ENCODE data around the gene FBXO21.
"Not testable (repeated sequence)": the region's sequence is repeated elsewhere in the genome, so short reads cannot be mapped to it uniquely, and the experiment has no call there.

The FBXO21 gene

DNA sequence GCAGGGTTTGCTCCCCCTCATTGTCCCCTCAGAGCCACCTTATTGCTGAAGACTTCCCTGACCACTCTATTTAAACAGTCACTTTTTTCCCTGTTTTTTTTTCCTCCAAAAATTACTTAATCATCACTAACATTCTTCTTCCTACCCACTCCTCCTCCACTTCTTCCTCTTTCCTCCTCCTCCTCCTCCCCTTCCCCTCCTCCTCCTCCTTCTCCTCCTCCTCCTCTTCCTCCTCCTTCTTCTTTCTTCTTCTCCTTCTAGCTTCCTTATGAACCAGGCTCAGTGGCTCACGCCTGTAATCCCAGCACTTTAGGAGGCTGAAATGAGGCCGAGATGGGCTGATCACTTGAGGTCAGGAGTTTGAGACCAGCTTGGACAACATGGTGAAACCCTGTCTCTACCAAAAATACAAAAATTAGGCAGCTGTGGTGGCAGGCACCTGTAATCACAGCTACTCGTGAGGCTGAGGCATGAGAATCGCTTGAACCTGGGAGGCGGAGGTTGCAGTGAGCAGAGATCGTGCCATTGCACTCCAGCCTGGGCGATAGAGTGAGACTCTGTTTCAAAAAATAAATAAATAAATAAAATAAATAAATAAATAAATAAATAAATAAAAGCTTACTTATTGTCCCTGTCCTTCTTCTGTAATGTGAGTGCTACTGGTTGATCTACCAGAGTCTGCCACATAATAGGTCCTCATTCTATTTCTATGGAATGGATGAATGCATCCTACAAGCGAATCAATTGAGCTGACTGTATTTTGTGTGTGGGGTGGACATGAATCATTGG is 9.9 kb upstream of the FBXO21 start:
- not testable (repeated sequence) for DNase-seq (ENCODE audit: low read depth)

DNA sequence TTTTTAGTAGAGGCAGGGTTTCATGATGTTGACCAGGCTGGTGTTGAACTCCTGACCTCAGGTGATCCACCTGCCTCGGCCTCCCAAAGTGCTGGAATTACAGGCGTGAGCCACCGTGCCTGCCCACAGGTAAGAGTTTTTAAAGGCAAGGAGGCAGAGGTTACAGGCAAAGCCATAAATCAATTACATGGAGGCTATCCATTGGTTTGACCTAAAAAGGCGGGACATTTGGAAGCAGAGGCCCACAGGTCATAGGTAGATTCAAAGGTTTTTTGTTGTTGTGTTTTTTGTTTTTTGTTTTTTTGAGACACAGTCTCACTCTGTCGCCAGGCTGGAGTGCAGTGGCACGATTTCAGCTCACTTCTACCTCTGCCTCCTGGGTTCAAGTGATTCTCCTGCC is 6.1 kb upstream of the FBXO21 start:
- DNase-seq (ENCODE audit: low read depth): not testable (repeated sequence)

DNA sequence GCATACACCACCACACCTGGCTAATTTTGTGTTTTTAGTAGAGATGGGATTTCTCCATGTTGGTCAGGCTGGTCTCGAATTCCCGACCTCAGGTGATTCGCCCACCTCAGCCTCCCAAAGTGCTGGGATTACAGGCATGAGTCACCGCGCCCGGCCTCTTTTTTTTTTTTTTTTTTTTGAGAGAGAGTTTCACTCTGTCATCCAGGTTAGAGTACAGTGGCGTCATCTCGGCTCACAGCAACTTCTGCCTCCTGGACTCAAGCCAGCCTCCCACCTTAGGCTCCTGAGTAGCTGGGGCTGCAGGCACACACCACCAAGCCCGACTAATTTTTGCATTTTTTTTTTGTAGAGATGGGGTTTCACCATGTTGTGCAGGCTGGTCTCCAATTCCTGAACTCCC is 4.8 kb upstream of the FBXO21 start:
- not testable (repeated sequence) for DNase-seq (ENCODE audit: low read depth)

DNA sequence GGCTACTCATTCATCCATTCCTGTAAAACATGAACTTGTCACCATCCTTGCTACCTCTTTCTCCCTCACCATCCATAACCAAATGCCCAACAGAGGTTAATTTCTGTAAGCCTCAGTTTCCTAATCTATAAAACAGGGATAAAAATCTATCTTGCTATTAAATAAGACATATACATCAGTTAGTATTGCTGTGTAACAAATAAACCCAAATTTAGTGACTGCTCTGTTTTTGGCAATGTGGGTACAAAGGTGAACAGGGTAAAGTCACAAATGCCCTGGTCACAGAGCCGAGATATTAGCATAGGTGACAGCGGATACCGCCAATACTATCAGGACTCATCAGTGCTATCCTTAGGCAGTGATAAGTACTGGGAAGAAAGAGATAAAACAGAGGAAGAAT is 3.6 kb upstream of the FBXO21 start:
- DNase-seq (ENCODE audit: low read depth): no peak

DNA sequence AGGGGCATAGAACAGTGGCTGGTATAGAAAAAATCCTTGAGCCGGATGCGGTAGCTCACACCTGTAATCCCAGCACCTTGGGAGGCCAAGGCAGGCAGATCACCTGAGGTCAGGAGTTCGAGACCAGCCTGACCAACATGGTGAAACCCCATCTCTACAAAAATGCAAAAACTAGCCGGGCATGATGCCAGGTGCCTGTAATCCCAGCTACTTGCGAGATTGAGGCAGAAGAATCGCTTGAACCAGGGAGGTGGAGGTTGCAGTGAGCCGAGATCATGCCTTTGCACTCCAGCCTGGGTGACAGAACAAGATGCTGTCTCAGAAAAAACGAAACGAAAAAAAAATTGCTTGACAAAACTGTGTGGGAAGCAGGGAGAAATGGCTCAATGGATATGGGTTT is 2.3 kb upstream of the FBXO21 start:
- not testable (repeated sequence) for DNase-seq (ENCODE audit: low read depth)

DNA sequence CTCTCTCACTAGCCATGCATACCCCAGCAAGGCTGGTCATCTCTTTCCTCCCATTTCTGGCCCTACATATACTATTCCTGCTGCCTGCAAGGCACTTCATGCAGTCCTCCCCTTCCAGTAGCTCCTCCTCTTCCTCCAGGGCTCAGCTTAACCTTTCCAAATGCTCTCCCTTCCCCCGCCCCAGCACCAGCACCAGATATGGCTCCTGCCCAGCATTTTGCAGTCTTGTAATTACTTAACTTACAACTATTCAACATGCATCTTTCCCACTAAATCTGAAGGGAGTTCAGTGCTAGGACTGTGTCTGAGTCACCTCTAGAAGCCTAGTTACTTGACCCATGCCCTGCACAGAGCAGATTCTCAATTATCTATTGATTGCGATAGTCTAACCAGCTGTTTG is 1.8 kb upstream of the FBXO21 start:
- no peak for DNase-seq (ENCODE audit: low read depth)

DNA sequence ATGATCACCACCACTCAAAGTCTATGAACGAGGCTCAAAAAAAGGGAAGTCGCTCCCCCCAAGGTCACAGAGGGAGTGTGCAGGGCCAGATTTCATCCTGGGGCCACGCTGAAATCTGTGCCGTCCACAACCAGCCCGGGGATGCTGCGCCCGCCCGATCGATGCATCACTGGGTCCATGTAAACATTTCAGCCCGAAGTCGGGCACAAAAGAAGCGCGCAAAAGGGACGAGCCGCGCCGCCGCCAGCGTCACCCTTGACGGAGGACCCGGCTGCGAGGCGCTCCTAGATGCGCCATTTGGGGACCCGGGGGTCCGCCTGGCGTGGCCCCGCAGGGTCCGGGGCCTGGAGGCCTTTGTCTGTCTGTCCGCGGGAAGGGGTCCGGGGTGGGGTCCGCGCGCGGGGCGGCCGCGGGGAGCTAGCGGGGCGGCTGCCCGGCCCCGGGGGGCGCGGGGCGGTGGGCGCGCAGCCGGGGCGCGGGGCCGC is 503 bp downstream of the FBXO21 start:
- DNase-seq (ENCODE audit: low read depth): no peak

DNA sequence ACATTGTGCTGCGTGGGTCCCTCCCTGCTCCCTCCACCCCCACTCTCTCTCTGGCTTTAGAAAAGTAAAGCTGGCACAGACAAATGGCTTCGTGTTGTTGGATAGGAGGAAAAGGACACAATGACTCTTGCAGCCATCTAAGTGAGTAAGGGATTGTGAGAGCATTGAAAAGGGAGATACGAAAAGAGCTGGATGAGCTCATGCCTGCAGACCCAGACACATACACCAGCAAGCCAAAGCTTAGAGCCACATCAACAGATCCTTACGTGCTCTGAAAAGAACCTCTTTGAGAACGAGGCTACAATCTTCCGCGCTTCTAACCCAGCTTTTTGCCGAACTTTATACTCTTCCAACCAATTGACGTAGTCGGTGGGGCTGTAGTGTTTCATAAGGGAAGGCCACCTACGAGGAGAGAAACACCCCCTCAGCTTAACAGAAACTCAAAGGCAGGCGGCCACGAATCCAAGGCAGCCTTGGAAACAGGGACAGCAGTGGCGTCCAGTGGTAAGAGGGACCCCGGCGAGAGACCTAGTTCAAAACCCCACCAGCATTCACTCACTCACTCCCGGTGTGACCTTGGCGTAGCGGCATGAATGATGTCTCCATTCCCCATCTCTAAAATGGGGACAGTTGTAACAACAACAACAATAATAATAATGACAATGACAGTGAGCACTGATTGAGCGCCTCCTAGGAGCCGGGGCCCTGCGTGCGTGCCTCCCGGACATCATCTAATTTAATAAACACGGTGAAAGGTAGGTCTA is 1.1 kb downstream of the FBXO21 start:
- DNase-seq (ENCODE audit: low read depth): no peak

DNA sequence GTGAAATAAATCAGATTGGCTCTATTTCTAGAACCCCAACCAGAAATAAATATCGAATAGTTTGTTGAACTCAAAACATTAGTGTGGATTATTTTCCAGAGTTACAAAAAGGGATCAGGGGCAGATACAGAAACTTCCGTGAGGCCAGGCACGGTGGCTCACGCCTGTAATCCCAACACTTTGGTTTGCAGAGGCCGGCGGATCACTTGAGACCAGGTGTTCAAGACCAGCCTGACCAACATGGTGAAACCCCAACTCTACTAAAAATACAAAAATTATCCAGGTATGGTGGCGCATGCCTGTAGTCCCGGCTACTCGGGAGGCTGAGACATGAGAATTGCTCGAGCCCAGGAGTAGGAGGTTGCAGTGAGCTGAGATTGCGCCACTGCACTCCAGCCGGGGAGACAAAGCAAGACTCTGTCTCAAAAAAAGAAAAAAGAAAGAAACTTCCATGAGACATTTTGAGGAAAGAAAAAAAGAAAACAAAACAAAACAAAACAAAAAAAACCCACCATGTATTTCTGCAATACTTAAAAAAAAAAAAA is 2.1 kb downstream of the FBXO21 start:
- DNase-seq (ENCODE audit: low read depth): no peak

DNA sequence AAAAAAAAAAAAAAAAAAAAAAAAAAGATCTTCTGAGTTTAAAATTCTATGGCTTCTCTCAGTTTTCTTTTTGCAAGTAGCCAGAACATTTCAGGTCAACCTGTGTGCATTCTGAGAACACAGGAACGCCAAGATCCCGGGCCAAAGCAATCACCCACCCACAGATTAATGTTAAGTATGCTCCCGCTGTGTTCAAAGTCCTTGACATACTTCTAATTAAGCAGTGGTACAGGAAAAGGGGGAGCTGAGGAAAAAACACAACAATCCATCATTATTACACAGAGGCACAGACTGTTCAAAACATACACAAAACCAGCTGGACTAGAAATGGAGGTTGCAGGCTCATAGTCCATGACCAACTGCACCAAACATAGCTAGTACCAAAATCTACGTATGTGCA is 2.8 kb downstream of the FBXO21 start:
- no peak for DNase-seq (ENCODE audit: low read depth)

DNA sequence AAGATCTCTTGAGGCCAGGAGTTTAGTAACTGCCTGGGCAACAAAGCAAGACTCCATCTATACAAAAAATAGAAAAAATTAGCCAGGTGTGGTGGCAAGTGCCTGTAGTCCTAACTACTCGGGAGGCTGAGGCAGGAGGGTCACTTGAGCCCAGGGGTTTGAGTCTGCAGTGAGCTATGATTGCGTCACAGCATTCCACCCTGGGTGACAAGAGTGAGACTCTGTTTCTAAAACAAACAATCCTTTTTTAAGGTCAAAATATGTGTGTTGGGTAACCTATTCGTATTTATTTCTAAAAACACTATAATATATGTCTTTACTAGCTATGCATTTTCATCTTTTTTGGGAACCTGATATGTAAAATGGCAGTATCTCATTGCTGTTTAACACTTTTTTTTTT is 7.4 kb downstream of the FBXO21 start:
- no peak for DNase-seq (ENCODE audit: low read depth)

DNA sequence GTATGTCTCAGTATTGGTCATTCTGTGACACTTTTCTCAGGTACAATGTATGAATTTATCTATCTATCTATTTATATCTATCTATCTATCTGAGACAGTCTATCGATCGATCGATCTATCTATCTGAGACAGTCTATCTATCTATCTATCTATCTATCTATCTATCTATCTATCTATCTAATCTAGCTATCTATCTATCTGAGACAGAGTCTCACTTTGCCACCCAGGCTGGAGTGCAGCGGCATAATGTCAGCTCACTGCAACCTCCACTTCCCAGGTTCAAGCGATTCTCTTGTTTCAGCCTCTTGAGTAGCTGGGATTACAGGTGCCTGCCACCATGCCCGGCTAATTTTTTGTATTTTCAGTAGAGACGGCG is 8.8 kb downstream of the FBXO21 start:
- DNase-seq (ENCODE audit: low read depth): not testable (repeated sequence)

DNA sequence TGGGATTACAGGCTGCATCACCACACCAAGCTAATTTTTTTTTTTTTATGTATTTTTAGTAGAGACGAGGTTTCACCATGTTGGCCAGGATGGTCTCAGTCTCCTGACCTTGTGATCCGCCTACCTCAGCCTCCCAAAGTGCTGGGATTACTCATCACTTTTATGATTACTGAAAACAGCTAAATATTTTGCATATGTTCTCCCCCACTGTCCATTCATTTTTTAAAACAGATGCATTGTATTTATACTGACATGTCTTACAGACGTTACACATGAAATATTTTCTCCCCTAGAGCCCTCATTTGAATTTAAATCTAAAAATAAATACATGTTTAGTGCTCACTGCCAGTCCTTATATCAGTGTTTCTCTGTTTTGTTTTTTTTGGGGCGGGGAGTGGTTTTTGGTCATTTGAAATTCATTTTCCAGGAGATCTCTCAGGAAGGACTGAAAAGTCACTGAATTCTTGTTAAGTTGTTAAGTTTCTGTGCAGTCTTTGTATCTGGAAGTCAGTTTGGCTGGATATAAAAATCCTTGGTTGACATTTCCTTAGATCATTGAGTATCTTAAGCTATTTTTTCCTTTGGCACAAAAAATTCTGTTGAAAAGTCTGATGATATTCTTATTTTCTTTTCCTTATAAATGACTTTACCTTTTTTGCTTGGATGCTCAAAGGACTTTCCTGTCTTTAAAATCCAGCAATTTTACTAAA is 9.4 kb downstream of the FBXO21 start:
- DNase-seq (ENCODE audit: low read depth): no peak

DNA sequence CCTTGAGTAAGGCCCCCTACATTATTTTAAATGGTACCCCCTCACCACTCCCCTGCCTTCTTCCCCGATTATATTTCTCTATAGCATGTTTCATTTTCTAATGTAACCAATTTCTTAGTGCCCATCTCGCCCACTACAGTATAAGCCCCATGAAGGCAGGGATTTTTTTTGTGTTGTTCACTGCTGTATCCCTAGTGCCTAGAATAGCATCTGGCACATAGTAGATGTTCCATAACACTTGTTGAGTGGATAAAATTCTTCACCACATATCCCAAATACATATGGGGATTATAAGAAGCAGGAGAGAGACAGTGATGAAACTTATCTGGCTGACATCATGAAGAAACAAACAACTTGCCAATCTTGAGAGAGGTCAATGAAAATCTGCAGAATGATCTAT is 11.5 kb downstream of the FBXO21 start:
- DNase-seq (ENCODE audit: low read depth): no peak

DNA sequence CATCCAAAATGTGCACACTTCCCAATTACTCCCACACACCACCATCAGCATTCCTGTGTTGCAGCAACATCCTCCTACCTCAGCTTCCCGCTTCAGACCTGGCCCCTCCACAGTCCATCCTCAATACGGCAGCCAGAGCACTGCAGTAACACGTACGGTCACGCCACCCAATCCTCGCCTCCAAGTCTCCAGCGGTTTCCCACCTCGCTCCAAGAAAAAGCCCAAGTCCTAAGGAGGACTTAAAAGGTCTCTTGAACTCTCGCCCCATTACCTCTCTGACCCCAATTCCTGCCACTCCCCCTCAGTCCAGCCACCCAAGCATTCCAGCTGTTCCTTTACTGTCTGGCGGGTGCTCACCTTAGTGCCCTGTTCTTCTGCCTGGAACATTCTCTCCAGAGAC is 12.0 kb downstream of the FBXO21 start:
- DNase-seq (ENCODE audit: low read depth): no peak

DNA sequence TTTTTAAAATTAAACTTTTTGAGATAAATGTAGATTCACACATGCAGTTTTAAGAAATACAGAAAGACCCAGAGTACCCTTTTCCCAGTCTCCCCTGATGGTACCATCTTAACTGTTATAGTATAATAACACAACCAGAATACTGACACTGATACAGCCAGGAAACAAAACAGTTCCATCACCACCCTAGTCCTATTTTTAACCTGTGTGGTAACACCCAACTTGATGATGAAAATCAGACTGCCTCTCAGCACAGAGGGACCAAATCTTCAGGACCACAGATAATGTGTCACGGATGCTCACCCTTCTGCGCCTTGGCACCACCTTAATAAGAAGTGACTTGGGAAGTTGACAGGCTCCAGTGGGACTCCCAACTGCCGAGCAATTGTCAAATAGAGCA is 18.1 kb downstream of the FBXO21 start:
- DNase-seq (ENCODE audit: low read depth): no peak

DNA sequence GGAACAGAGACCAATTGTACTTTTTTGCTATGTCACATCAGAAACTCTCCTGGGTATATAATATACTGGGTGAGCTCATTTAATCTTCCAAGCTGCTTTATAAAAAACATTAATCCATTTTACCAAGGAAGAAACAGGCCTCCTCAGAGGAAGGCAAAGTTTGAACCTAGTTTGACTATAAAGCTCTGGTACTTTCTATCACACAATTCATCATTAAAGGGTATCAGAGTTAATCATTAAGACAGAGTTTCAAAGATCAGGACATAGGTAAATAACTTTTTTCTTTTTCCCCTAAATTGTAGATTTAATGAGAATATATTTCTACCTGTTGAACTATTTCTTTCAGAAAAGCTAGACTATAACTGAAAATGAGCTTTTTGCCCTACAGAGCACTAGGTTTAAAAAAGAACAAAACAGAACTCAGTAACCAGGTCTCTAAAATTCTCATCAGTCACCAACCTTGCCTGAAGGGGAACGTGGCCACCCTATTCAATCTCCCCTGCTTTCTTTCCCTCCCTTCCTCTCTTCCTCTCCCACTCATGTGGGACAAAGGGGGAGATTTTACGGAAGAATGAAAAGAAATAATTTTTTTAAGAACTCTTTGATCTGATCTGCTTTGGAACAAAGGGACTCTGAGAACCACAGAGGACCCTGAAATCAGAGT is 18.6 kb downstream of the FBXO21 start:
- no peak for DNase-seq (ENCODE audit: low read depth)

DNA sequence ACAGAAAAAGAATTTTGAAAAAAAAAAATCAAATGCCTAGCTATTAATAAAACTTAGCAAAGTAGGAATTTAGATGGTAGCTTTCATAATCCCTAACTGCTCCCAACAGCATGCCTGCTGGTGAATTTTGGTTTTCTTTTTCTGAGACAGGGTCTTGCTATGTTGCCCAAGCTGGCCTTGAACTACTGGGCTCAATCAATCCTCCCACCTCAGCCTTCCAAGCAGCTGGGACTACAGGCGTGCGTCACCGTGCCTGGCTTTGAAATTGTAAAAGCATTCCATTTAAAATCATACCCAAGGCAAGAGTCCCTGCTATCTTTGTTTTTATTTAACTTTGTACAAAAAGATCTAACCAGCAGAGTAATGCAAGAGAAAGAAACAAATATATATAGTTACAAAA is 20.7 kb downstream of the FBXO21 start:
- no peak for DNase-seq (ENCODE audit: low read depth)

DNA sequence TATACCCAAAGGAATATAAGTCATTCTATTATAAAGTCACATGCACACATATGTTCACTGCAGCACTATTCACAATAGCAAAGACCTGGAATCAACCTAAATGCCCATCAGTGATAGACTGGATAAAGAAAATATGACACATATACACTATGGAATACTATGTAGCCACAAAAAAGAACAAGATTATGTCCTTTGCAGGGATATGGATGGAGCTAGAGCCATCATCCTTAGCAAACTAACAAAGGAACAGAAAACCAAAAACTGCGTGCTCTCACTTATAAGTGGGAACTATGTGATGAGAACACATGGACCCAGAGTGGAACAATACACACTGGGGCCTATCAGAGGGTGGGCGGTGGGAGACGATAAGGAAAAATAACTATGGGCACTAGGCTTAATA is 21.3 kb downstream of the FBXO21 start:
- DNase-seq (ENCODE audit: low read depth): no peak

DNA sequence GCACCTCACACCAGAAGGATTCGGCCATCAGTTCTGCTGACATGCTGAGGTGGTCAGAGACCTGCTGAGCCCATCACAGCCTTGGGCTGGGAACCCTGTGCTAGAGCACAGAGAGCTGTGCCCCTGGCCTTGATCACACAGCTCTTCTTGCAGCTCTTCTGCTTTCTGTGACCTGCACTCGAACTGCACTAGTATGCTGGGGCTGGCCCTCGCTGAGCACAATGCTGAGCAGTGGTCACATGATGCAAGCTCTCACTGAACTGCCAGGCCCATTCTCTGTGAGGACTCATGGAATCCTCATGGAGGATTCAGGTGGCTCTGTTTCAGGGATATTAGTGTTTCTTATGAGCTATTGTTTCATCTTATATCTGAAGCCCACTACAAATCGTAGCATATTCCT is 22.5 kb downstream of the FBXO21 start:
- no peak for DNase-seq (ENCODE audit: low read depth)

DNA sequence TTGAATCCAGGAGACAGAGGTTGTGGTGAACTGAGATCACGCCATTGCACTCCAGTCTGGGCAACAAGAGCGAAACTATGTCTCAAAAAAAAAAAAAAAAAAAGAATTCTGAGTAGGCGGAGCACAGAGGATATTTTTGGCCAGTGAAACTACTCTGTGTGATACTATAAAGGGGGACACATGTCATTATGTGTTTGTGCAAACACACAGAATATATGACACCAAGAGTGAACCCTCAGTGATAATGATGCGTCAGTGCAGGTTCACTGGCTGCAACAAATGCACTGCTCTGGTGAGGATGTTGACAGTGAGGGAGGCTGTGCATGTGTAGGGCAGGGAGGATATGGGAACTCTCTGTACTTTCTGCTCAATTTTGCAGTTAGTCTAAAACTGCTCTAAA is 24.2 kb downstream of the FBXO21 start:
- no peak for DNase-seq (ENCODE audit: low read depth)

DNA sequence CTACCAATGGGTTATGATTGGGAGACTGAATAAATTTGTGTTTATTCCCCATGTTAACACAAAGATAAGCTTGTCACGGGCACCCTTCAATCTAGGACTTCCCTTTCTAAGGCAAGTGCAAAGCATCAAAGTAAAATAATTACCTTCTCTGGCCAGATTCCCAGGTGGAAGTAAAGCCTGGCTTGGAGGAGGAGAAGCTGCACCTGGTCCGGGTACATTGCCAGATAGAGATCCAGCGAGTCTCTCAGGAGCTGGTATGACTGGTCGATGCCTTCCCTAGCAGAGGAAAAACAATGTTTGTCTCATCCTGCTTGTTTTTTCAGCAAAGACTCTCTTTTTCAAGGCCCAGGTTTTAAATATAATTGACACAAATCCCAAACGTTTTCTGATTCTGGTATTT is 24.9 kb downstream of the FBXO21 start:
- no peak for DNase-seq (ENCODE audit: low read depth)

Measured in GM04504 (cell line).